ENCODE results near the gene GAGE12D.
"Not testable (repeated sequence)": the region's sequence is repeated elsewhere in the genome, so short reads cannot be mapped to it uniquely, and the experiment has no call there.

- not testable (repeated sequence) for TF ChIP-seq ZNF274 (IDR thresholded peaks at IDR 0.05; ENCODE audit: low read depth, low read length); EGR1 (IDR thresholded peaks at IDR 0.05; ENCODE audit: low read depth); POLR2A (IDR thresholded peaks at IDR 0.05; ENCODE audit: borderline replicate concordance, extremely low read depth, insufficient read depth, insufficient read length); ZFX (IDR thresholded peaks at IDR 0.05); RAD21 (IDR thresholded peaks at IDR 0.05; ENCODE audit: low read depth); SP1 (IDR thresholded peaks at IDR 0.05; ENCODE audit: low read depth); TCF7L2 (IDR thresholded peaks at IDR 0.05; ENCODE audit: borderline replicate concordance, extremely low read depth, insufficient read depth, insufficient read length); POLR2AphosphoS5 (IDR thresholded peaks at IDR 0.05; ENCODE audit: low read depth, low read length); EZH2 (IDR thresholded peaks at IDR 0.05); JUND (IDR thresholded peaks at IDR 0.05); CBX3 (IDR thresholded peaks at IDR 0.05; ENCODE audit: low read depth)
- TF ChIP-seq, protein P1, sequence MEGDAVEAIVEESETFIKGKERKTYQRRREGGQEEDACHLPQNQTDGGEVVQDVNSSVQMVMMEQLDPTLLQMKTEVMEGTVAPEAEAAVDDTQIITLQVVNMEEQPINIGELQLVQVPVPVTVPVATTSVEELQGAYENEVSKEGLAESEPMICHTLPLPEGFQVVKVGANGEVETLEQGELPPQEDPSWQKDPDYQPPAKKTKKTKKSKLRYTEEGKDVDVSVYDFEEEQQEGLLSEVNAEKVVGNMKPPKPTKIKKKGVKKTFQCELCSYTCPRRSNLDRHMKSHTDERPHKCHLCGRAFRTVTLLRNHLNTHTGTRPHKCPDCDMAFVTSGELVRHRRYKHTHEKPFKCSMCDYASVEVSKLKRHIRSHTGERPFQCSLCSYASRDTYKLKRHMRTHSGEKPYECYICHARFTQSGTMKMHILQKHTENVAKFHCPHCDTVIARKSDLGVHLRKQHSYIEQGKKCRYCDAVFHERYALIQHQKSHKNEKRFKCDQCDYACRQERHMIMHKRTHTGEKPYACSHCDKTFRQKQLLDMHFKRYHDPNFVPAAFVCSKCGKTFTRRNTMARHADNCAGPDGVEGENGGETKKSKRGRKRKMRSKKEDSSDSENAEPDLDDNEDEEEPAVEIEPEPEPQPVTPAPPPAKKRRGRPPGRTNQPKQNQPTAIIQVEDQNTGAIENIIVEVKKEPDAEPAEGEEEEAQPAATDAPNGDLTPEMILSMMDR (IDR thresholded peaks at IDR 0.05 in 2 of 3, conservative IDR thresholded peaks at IDR 0.05 in 1 of 3; ENCODE audit: borderline replicate concordance in 1 of 3, insufficient read depth in 1 of 3, low read depth in 2 of 3, low read length in 2 of 3): not testable (repeated sequence)
- TF ChIP-seq, protein P2, sequence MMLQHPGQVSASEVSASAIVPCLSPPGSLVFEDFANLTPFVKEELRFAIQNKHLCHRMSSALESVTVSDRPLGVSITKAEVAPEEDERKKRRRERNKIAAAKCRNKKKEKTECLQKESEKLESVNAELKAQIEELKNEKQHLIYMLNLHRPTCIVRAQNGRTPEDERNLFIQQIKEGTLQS (IDR thresholded peaks at IDR 0.05): not testable (repeated sequence)
- TF ChIP-seq, protein P3, sequence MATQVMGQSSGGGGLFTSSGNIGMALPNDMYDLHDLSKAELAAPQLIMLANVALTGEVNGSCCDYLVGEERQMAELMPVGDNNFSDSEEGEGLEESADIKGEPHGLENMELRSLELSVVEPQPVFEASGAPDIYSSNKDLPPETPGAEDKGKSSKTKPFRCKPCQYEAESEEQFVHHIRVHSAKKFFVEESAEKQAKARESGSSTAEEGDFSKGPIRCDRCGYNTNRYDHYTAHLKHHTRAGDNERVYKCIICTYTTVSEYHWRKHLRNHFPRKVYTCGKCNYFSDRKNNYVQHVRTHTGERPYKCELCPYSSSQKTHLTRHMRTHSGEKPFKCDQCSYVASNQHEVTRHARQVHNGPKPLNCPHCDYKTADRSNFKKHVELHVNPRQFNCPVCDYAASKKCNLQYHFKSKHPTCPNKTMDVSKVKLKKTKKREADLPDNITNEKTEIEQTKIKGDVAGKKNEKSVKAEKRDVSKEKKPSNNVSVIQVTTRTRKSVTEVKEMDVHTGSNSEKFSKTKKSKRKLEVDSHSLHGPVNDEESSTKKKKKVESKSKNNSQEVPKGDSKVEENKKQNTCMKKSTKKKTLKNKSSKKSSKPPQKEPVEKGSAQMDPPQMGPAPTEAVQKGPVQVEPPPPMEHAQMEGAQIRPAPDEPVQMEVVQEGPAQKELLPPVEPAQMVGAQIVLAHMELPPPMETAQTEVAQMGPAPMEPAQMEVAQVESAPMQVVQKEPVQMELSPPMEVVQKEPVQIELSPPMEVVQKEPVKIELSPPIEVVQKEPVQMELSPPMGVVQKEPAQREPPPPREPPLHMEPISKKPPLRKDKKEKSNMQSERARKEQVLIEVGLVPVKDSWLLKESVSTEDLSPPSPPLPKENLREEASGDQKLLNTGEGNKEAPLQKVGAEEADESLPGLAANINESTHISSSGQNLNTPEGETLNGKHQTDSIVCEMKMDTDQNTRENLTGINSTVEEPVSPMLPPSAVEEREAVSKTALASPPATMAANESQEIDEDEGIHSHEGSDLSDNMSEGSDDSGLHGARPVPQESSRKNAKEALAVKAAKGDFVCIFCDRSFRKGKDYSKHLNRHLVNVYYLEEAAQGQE (IDR thresholded peaks at IDR 0.05; ENCODE audit: low read depth): not testable (repeated sequence)
These were observed 9.7 kb upstream of the GAGE12D start, which contains the start of gene GAGE12C for GRCh38 chrX:49531877-49532276.
